BJ (cell line): ENCODE data around the gene ZNF764. TPM values are rescaled to one million over a fixed set of nuclear protein-coding genes. Genes with fewer than 3 reads are reported as not detected.
"Not testable (repeated sequence)": the region's sequence is repeated elsewhere in the genome, so short reads cannot be mapped to it uniquely, and the experiment has no call there.

ENCODE experiments used
- CTCF ChIA-PET: fragments of 350-600 bp; formaldehyde crosslinking; extraction: SDS; loops from one replicate; lab custom pipeline; 2021; ENCODE audit warnings: antibody characterized with exemption, inconsistent platforms; lab: Yijun Ruan, JAX
- POLR2A ChIA-PET: fragments of 300-600 bp; sonication (Branson Sonifier 250); formaldehyde crosslinking; extraction: SDS; loops from one replicate; lab custom pipeline; 2021; ENCODE audit warnings: antibody characterized with exemption; lab: Charles Lee
- DNase-seq: peaks from one replicate; pipeline ENCODE4 v3.0.0-alpha.2; 2011; ENCODE audit warnings: low read depth
- H3K27me3 ChIP-seq: 2 replicates; pipeline ENCODE4 v1.6.0; 2011; ENCODE audit warnings: low read length; ENCODE audit not compliant: control insufficient read depth, insufficient read depth
- H3K36me3 ChIP-seq: 2 replicates; pipeline ENCODE4 v1.5.1; 2011; ENCODE audit warnings: low read length; ENCODE audit not compliant: control insufficient read depth, insufficient read depth
- H3K4me3 ChIP-seq: 2 replicates; pipeline ENCODE4 v1.5.1; 2011; ENCODE audit warnings: low read depth, mild to moderate bottlenecking, control low read depth, low read length
- polyA plus RNA-seq: library from polyadenylated mRNA; depleted of rRNA; stranded (reverse); fragments of >200 nt; gene quantifications from 2 replicates; pipeline ENCODE4 v1.2.3, GENCODE V29; 2011
- TF ChIP-seq, protein P1 (sequence below): IDR thresholded peaks from 2 replicates; pipeline ENCODE4 v1.5.1; 2011; ENCODE audit warnings: low read depth, mild to moderate bottlenecking, control low read depth, inconsistent platforms, low read length, moderate library complexity; ENCODE audit not compliant: insufficient read depth

The ZNF764 gene
- polyA plus RNA-seq, 1 experiment, result 2.6 TPM

DNA sequence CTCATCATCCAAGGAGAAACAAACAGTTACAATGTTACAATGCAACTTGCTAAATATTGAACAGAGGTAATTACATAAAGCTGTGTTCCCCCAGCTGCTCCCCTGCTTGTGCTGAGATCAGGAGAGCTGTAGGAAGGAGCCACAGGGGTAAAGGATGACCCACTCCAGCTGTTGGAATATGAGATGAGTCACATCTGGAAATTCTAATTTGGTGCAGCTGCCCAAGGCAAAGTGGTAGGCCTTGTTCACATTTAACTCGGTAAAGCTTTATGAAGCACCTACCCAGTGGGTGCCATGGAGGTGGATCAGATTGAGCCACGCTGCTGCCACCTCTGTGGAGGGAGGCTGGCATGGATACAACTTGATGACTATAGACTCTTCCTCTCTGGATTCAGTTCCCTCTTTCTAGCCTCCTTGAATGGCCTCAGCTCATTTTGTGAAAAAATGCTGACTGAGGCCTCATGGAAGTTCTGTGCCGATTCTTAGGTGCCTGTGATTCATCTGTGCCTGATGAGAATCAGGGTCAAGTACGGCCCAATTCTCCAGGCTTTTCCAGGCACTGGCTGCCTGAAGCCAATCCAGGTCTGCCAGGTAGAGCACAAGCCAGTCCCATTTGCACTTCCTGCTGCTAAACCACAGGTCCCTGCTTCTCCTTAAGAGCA lies 44.6 kb upstream of the ZNF764 start:
- H3K4me3 ChIP-seq, result no peak overlapping the region
- DNase-seq, result no peak
- peaks cover 11% of the 10 kb centered on the region for H3K36me3 ChIP-seq
- ChIA-PET POLR2A (interaction anchor here (0.6 kb wide), 1 partner anchor 9 kb away, joined by 4 read pairs; no protein-coding TSS in a partner anchor), CTCF (interaction anchor here (1.0 to 1.4 kb wide), 4 partner anchors 13 to 193 kb away, joined by 3 read pairs; partner anchors contain the start of gene ZNF785)
- TF ChIP-seq, protein P1, sequence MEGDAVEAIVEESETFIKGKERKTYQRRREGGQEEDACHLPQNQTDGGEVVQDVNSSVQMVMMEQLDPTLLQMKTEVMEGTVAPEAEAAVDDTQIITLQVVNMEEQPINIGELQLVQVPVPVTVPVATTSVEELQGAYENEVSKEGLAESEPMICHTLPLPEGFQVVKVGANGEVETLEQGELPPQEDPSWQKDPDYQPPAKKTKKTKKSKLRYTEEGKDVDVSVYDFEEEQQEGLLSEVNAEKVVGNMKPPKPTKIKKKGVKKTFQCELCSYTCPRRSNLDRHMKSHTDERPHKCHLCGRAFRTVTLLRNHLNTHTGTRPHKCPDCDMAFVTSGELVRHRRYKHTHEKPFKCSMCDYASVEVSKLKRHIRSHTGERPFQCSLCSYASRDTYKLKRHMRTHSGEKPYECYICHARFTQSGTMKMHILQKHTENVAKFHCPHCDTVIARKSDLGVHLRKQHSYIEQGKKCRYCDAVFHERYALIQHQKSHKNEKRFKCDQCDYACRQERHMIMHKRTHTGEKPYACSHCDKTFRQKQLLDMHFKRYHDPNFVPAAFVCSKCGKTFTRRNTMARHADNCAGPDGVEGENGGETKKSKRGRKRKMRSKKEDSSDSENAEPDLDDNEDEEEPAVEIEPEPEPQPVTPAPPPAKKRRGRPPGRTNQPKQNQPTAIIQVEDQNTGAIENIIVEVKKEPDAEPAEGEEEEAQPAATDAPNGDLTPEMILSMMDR, result no peak
- no peaks in the 10 kb centered on the region for H3K27me3 ChIP-seq

DNA sequence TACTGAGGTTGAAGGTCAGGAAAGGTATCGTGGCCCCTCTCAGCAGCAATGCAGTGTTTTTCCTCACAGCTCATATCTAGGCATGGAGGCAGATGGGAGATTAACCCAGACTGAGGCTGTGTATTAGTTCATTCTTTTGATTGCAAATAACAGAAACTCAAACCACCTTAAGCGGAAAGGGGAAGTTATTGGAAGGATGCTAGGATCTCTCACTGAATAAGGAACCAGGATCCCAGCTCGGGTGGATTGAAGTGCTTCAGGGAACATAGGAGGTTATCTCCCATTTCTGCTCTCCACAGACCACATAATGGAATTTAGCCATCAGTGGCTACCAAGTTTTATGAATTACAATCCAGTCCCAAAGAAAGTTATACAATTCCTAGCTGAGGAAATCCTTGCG lies 43.8 kb upstream of the ZNF764 start:
- CTCF ChIA-PET, result interaction anchor here (1.0 to 1.1 kb wide), 2 partner anchors 10 to 193 kb away, joined by 3 read pairs; no protein-coding TSS in a partner anchor
- H3K4me3 ChIP-seq, result no peak overlapping the region
- no peak for DNase-seq
- POLR2A ChIA-PET, result no interaction called here
- H3K27me3 ChIP-seq, result no peaks in the 10 kb centered on the region
- H3K36me3 ChIP-seq, result peaks cover 11% of the 10 kb centered on the region
- TF ChIP-seq, protein P1, result no peak

DNA sequence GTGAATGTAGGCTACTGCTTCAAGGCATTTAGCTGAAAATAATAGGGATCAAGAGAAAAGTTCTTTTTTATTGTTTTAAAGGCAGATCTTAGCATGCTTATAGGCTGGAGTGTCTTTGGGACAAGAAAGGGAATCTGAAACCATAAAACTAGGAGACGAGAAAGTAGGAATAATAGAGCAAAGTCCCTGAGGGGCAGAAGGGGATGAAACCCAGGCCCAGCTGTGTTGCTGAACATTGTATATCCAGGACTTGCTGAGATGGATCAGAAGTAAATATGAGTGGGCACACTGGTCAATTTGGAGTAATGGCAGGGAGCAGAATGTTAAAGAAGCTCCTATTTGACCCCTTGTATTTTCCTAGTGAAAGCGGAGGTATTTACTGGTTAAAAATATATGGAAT lies 42.8 kb upstream of the ZNF764 start:
- no peaks in the 10 kb centered on the region for H3K27me3 ChIP-seq
- H3K4me3 ChIP-seq, result no peak overlapping the region
- no peak for DNase-seq
- POLR2A ChIA-PET, result no interaction called here
- TF ChIP-seq, protein P1, result no peak
- CTCF ChIA-PET, result interaction anchor here (0.6 to 1.9 kb wide), 4 partner anchors 19 to 39 kb away, joined by 3 to 6 read pairs (median 4); no protein-coding TSS in a partner anchor
- H3K36me3 ChIP-seq, result peaks cover 11% of the 10 kb centered on the region

DNA sequence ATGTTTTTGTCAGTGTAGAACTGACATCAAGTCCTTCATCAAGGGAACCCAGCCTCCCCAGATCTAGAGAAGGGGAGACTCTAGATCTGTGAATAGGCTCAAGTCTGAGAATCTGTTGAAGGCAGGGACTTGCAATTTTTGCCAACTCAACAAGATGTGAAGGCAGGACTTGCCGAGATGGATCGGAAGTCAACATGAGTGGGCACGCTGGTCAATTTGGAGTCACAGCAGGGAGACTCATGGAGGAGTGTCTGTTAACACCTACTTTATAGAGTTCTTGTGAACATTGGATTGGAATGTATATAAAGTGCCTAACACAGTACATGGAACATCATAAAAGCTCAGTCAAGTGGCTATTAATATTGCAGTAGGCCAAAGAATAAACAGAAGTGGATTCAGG lies 42.0 kb upstream of the ZNF764 start:
- Histone ChIP-seq H3K4me3 (no peak overlapping the region), H3K27me3 (no peaks in the 10 kb centered on the region), H3K36me3 (peaks cover 11% of the 10 kb centered on the region)
- no peak for DNase-seq
- ChIA-PET CTCF (interaction anchor here (1.0 to 3.1 kb wide), 4 partner anchors 10 to 151 kb away, joined by 3 to 16 read pairs (median 4); partner anchors contain the start of gene ZNF689), POLR2A (no interaction called here)
- TF ChIP-seq, protein P1, result no peak

DNA sequence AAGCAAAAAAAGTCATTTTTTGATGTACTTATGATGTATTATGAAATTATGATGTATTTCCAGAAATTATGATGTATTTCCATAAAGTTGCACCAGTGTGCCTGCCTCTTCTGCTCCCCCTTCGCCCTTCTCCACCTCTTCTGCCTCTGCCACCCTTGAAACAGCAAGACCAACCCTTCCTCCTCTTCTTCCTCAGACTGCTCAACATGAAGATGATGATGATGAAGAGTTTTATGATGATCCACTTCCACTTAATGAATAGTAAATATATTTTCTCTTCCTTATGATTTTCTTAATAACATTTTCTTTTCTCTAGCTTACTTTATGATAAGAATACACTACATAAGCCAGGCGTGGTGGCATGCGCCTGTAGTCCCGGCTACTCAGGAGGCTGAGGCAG lies 34.7 kb upstream of the ZNF764 start:
- CTCF ChIA-PET, result interaction anchor here (1.2 kb wide), 2 partner anchors 9 to 143 kb away, joined by 3 to 4 read pairs; no protein-coding TSS in a partner anchor
- TF ChIP-seq, protein P1, result no peak
- DNase-seq, result no peak
- Histone ChIP-seq H3K4me3 (no peak overlapping the region), H3K36me3 (no peaks in the 10 kb centered on the region), H3K27me3 (no peaks in the 10 kb centered on the region)
- POLR2A ChIA-PET, result interaction anchor here (0.5 kb wide), 1 partner anchor 10 kb away, joined by 4 read pairs; no protein-coding TSS in a partner anchor

DNA sequence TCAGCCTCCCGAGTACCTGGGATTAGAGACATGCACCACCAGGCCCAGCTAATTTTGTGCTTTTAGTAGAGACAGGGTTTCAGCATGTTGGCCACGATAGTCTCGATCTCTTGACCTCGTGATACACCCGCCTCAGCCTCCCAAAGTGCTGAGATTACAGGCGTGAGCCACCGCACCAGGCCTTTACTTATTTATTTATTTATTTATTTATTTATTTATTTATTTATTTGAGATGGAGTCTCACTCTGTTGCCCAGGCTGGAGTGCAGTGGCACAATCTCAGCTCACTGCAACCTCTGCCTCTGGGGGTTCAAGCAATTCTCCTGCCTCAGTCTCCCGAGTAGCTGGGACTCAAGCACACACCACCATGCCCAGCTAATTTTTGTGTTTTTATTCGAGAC lies 32.7 kb upstream of the ZNF764 start:
- POLR2A ChIA-PET, result not testable (repeated sequence)

DNA sequence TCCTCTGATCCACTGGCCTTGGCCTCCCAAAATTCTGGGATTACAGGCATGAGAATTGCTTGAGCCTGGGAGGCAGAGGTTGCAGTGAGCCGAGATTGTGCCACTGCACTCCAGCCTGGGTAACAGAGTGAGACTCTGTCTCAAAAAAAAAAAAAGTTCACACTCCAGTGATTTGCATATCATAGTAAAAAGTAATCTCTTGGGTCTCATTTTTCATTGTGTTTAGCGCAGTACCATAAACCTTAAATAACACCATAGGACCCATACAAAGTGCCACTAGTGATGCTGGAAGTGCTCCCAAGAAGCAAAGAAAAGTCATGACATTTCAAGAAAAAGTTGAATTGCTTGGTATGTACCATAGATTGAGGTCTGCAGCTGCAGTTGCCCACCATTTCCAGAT lies 31.4 kb upstream of the ZNF764 start:
- CTCF ChIA-PET, H3K36me3 ChIP-seq, H3K27me3 ChIP-seq, H3K4me3 ChIP-seq, POLR2A ChIA-PET, DNase-seq: not testable (repeated sequence)

More for the DNA sequence above, 32.7 kb upstream of the ZNF764 start:
- not testable (repeated sequence) for H3K27me3 ChIP-seq, H3K4me3 ChIP-seq, H3K36me3 ChIP-seq, DNase-seq
- CTCF ChIA-PET, result interaction anchor here (0.8 to 1.2 kb wide), 3 partner anchors 68 to 161 kb away, joined by 3 to 4 read pairs (median 4); partner anchors contain the start of genes DCTPP1 and FBRS
